GM19035 (cell line): ENCODE results near the gene SMU1.
"Not testable (repeated sequence)": the region's sequence is repeated elsewhere in the genome, so short reads cannot be mapped to it uniquely, and the experiment has no call there.

Experiments
- ATAC-seq: cut with Tn5 transposase; IDR thresholded peaks from one replicate; pipeline ENCODE4 v1.9.1; 2021; ENCODE audit not compliant: unreplicated experiment

Gene SMU1

DNA sequence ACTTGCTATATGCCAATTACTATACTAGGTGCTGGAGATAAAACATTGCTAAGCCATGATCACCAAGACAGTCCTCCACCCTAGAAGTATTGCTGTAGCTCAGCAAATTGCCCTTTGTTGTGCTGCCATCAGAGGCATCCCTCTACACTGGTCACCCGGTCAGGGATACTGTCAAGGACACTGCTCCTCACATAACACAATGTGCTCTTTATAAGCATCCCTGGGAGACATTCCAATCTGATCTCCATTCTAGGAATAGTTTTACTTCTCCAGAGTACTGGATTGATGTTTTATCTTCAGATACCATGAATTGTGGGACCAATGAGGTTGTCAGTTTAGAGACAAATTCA lies 61.8 kb downstream of the SMU1 start:
- no peak for ATAC-seq

DNA sequence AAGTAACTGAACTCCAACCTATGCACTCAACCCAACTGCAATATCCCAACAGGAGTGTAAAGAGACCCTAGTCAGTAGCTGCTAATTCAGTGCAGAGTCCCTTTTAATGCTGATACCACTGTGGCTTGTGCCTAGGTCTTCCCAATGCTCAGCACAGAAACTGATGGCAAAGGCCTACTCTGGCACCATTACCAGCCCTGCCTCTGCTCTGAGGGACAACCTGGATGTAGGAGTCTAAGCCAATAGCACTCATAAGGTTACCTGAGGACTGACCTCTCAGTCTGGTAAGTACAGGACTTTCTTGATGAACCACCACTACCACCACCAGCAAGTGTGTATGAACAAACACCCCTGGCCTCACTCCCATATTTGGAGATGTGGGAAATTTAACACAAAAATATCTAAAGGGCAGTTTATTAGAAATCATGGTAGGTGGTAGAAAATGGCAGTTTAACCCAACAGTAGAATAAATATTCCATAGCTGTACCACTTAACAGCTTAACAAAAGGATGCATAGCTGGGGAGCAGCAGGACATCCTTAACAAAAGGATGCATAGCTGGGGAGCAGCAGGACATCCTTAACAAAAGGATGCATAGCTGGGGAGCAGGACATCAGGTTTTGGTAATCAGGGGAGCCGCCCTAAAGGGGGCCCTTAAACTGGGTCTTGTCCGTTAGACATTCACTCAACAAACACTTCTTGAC lies 62.4 kb downstream of the SMU1 start:
- ATAC-seq, result no peak

DNA sequence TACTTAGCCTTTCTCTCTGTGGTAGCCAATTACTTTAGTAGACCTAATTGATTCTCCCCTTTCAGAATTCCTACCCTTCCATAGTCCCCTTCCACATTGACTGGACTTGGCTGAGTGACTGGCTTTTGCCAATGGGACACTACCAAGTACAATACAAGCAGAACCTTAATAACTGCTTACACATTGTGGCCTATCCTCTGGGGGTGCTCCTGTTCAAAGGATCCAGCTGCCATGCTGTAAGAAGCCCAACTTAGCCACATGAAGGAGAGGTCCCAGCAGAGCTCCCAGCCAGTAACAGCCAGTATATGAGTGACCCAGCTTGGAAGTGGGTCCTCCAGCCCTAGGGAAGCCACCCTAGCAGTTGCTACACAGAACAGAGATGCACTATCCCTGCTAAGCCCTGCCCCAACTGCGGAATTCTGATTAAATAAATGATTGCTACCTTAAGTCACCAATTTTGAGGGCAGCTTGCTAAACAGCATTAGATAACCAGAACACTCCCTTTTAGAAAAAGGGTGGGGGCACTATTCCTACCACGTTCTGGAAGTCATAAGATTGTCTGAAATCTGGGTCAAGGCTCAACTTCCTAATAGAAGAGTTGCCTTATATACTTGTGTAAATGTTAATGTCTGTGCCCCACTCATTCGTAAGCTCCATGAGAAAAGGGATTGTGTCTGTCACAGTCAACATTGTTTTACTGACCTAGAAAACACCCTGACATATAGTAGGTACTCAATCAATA lies 64.0 kb downstream of the SMU1 start:
- no peak for ATAC-seq

DNA sequence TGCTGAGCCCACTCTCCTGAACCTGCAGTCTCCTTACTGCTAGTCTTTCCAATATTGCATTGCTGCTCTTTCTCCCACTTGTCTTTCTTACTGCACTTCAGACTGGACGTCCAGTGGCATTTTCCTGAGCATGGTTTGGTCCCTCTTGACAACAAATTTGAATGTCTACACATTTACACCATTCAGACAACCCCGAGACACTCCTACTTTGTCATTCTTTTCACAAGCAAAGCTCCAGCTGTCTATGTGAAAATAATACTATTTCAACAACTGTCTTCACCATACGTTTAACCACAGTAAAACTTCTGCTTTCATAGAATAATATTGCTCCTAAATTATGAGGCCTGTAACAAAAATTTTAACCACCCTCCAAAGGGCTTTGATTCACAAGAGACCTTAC lies 64.6 kb downstream of the SMU1 start:
- ATAC-seq, result no peak

DNA sequence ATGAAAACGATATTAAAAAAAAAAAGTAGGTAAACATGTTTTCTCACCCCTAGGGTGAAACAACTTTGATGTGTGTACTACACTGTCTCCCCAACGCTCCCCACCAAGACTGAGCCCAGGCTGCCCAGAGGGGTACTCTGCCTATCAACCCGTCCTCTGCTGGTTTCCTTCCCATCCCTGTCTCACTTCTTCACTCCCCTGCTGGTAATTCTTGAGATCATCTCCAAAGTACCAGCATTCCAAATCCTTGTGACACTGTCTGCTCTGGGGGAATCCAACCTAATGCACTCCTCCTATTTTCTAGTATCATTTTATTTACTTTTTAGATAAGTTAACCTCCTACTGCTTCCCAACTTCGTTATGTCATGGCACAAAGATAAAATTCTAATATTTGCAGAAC lies 68.7 kb downstream of the SMU1 start:
- ATAC-seq, result no peak

DNA sequence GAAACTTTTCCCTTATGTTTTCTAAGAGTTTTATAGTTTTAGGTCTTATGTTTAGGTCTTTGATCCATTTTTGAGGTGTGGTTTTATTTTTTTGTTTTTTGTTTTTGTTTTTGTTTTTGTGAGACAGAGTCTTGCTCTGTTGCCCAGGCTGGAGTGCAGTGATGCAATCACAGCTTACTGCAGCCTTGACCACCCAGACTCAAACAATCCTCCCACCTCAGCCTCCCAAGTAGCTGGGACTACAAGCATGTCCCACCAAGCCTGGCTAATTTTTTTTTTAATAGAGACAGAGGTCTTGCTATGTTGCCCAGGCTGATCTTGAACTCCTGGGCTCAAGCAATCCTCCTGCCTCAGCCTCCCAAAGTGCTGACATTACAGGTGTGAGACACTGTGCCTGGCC lies 71.1 kb downstream of the SMU1 start:
- not testable (repeated sequence) for ATAC-seq

DNA sequence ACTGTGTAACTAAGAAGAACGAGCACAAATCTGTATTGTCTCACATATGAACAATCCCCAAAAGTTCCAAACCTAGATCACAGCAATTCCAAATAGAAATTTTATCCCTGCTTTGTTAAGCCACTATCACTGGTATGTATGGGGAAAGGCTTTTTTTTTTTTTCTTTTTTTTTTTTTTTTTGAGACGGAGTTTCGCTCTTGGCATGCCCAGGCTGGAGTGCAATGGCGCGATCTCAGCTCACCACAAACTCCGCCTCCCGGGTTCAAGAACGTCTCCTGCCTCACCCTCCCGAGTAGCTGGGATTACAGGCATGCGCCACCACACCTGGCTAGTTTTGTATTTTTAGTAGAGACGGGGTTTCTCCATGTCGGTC lies 75.8 kb downstream of the SMU1 start:
- ATAC-seq, result not testable (repeated sequence)

DNA sequence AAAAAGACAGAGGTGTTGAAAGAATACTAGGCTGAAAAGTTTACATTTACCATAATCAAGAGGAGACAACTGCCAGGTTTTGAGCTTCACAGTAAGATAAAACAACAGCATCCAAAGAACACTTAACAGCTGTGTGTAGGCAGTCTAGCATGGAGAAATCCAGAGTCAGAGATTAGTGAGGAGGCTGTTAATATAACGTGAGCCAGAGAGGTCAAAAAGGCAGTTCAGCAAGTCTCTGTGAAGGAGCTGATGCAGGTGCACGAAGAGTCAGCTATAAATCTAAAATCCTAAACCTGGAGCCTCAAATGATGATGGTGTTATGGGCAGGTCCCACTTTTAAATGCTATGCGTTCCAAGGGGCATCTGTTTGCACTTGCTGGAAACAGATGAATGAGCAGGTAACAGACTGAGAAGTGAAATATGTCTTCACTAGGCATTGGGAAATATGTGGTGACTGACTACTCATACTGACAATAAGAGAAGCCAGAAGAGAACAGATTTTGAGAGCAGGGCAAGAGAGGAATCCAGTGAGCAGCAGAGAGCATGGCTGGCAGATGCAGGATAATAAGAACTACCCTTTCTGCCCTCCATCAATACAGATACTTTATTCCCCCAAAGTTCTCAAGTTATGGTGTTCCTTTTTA lies 83.8 kb downstream of the SMU1 start:
- ATAC-seq, result no peak

DNA sequence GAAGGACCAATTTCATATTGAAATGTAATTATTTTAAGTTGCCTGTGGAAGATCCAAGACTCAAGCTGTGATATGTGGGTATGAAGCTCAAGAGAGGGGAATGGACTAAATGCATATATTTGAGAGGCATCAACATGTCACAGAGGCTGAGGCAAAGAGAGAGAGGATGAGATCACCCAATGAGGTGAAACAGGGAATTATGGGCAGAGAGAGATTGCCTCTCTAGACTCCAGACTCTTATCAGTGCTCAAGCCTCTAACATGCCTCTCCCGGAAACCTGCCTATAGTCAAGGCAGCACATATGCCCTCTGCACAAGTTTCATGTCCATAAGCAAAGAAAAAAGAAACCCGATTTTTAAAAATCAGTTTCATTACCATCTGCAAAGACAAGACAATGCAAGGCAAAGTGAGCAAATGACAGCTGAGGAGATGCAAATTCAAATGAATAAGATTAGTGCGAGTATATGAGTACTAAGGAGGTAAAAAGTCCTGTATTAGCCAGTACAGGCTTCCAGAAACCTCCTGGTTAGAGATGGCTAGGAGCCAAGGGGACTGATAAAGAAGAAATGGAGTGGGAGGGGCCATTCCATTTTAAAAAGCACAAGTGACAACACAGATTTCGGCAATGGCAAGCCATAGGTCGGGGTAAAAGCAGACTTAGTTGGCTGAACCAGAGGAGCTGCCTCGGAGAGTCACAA lies 84.4 kb downstream of the SMU1 start:
- ATAC-seq, result no peak
